Medulla oblongata (tissue), 1 donor: ENCODE data around the gene KCNH3.
"Not testable (repeated sequence)": the region's sequence is repeated elsewhere in the genome, so short reads cannot be mapped to it uniquely, and the experiment has no call there.

Source experiments
- DNase-seq: peaks from one replicate; pipeline ENCODE4 v3.0.0-alpha.2; 2015; ENCODE audit errors: extremely low spot score

Gene KCNH3

GRCh38 chr12:49588281-49588680 is 49.5 kb downstream of the KCNH3 start:
- no peak for DNase-seq

GRCh38 chr12:49588721-49589516 is 50.1 kb downstream of the KCNH3 start:
- DNase-seq, result peak; percentile 17

- DNase-seq, result no peak
These were observed 59.7 kb downstream of the KCNH3 start for GRCh38 chr12:49598527-49598926.

- no peak for DNase-seq
These were observed 61.1 kb downstream of the KCNH3 start for GRCh38 chr12:49599961-49600360.

- DNase-seq, result no peak
These were observed 64.9 kb downstream of the KCNH3 start for GRCh38 chr12:49603721-49604120.

GRCh38 chr12:49604856-49605255 is 66.0 kb downstream of the KCNH3 start:
- no peak for DNase-seq

- not testable (repeated sequence) for DNase-seq
These were observed 66.7 kb downstream of the KCNH3 start, which contains the start of gene FAM186B for GRCh38 chr12:49605539-49605938. FAM186B (minus strand) TSS chr12:49605639; CDS start chr12:49605477, 162 bp downstream.
